ENCODE results near the gene EGR2. TPM values are rescaled to one million over a fixed set of nuclear protein-coding genes. Genes with fewer than 3 reads are reported as not detected.

The EGR2 gene
- total RNA-seq, 1 donor from 2014 or later, result 12.1 TPM

GRCh38 chr10:62843600-62843999 is 27.4 kb upstream of the EGR2 start:
- no peak overlapping the region for H2AFZ ChIP-seq (ENCODE audit: low read depth, low read length)
- H3K4me3 ChIP-seq (ENCODE audit: insufficient read depth, low read depth, low read length), result no peak overlapping the region
- FAIRE-seq (no peak), DNase-seq (ENCODE audit: low read depth) (no peak)
- no peaks in the 10 kb centered on the region for H3K4me1 ChIP-seq (ENCODE audit: insufficient read depth, low read length)
- H3K27me3 ChIP-seq (ENCODE audit: insufficient read depth, low read length), result peaks cover 3% of the 10 kb centered on the region
- H4K20me1 ChIP-seq (ENCODE audit: insufficient read depth, low read length), result no peaks in the 10 kb centered on the region
- Mint-ChIP-seq H3K27ac (ENCODE audit: unreplicated experiment) (no peak overlapping the region), H3K27me3 (ENCODE audit: low read depth, unreplicated experiment) (peaks cover 12% of the 10 kb centered on the region), H3K9me3 (ENCODE audit: unreplicated experiment) (peaks cover 14% of the 10 kb centered on the region), H3K4me3 (ENCODE audit: unreplicated experiment) (no peak overlapping the region), H3K4me1 (ENCODE audit: low read depth, unreplicated experiment) (no peaks in the 10 kb centered on the region), H3K36me3 (ENCODE audit: low read depth, unreplicated experiment) (no peaks in the 10 kb centered on the region)
- TF ChIP-seq EZH2 (IDR thresholded peaks at IDR 0.05; ENCODE audit: insufficient read depth, low read length), result no peak
- no peak for TF ChIP-seq CTCF (IDR thresholded peaks at IDR 0.05; ENCODE audit: insufficient read depth, low read depth, low read length)
- no peak overlapping the region for H3K9ac ChIP-seq (ENCODE audit: low read length)
- no peak overlapping the region for H3K4me2 ChIP-seq (ENCODE audit: low read length)
- no peak overlapping the region for H3K27ac ChIP-seq (ENCODE audit: low read depth, low read length)
- no peaks in the 10 kb centered on the region for H3K36me3 ChIP-seq (ENCODE audit: insufficient read depth, low read length)
- H3K79me2 ChIP-seq (ENCODE audit: insufficient read depth, low read length), result no peaks in the 10 kb centered on the region
- peaks cover 8% of the 10 kb centered on the region for H3K9me3 ChIP-seq (ENCODE audit: insufficient read depth, low read depth, low read length)

- FAIRE-seq (no peak), DNase-seq (ENCODE audit: low read depth) (no peak)
- Mint-ChIP-seq H3K4me3 (ENCODE audit: unreplicated experiment) (no peak overlapping the region), H3K27ac (ENCODE audit: unreplicated experiment) (no peak overlapping the region), H3K27me3 (ENCODE audit: low read depth, unreplicated experiment) (peaks cover 12% of the 10 kb centered on the region), H3K4me1 (ENCODE audit: low read depth, unreplicated experiment) (no peaks in the 10 kb centered on the region), H3K36me3 (ENCODE audit: low read depth, unreplicated experiment) (no peaks in the 10 kb centered on the region), H3K9me3 (ENCODE audit: unreplicated experiment) (peaks cover 14% of the 10 kb centered on the region)
- Histone ChIP-seq H3K4me3 (ENCODE audit: insufficient read depth, low read depth, low read length) (no peak overlapping the region), H3K4me1 (ENCODE audit: insufficient read depth, low read length) (no peaks in the 10 kb centered on the region), H4K20me1 (ENCODE audit: insufficient read depth, low read length) (no peaks in the 10 kb centered on the region), H2AFZ (ENCODE audit: low read depth, low read length) (no peak overlapping the region), H3K36me3 (ENCODE audit: insufficient read depth, low read length) (no peaks in the 10 kb centered on the region), H3K9ac (ENCODE audit: low read length) (no peak overlapping the region), H3K27ac (ENCODE audit: low read depth, low read length) (no peak overlapping the region), H3K79me2 (ENCODE audit: insufficient read depth, low read length) (no peaks in the 10 kb centered on the region), H3K27me3 (ENCODE audit: insufficient read depth, low read length) (peaks cover 3% of the 10 kb centered on the region), H3K4me2 (ENCODE audit: low read length) (no peak overlapping the region), H3K9me3 (ENCODE audit: insufficient read depth, low read depth, low read length) (peaks cover 6% of the 10 kb centered on the region)
- no peak for TF ChIP-seq EZH2 (IDR thresholded peaks at IDR 0.05; ENCODE audit: insufficient read depth, low read length)
- no peak for TF ChIP-seq CTCF (IDR thresholded peaks at IDR 0.05; ENCODE audit: insufficient read depth, low read depth, low read length)
These were observed 26.8 kb upstream of the EGR2 start for GRCh38 chr10:62842983-62843382.

GRCh38 chr10:62839590-62839989 is 23.4 kb upstream of the EGR2 start:
- Mint-ChIP-seq H3K27me3 (ENCODE audit: low read depth, unreplicated experiment) (peaks cover 4% of the 10 kb centered on the region), H3K36me3 (ENCODE audit: low read depth, unreplicated experiment) (no peaks in the 10 kb centered on the region), H3K4me1 (ENCODE audit: low read depth, unreplicated experiment) (no peaks in the 10 kb centered on the region), H3K4me3 (ENCODE audit: unreplicated experiment) (no peak overlapping the region), H3K9me3 (ENCODE audit: unreplicated experiment) (no peaks in the 10 kb centered on the region), H3K27ac (ENCODE audit: unreplicated experiment) (no peak overlapping the region)
- Histone ChIP-seq H2AFZ (ENCODE audit: low read depth, low read length) (no peak overlapping the region), H3K36me3 (ENCODE audit: insufficient read depth, low read length) (no peaks in the 10 kb centered on the region), H3K9me3 (ENCODE audit: insufficient read depth, low read depth, low read length) (no peaks in the 10 kb centered on the region), H3K79me2 (ENCODE audit: insufficient read depth, low read length) (no peaks in the 10 kb centered on the region), H3K9ac (ENCODE audit: low read length) (no peak overlapping the region), H3K4me3 (ENCODE audit: insufficient read depth, low read depth, low read length) (no peak overlapping the region), H3K27me3 (ENCODE audit: insufficient read depth, low read length) (no peaks in the 10 kb centered on the region), H4K20me1 (ENCODE audit: insufficient read depth, low read length) (no peaks in the 10 kb centered on the region), H3K4me1 (ENCODE audit: insufficient read depth, low read length) (no peaks in the 10 kb centered on the region), H3K27ac (ENCODE audit: low read depth, low read length) (no peak overlapping the region), H3K4me2 (ENCODE audit: low read length) (no peak overlapping the region)
- DNase-seq (ENCODE audit: low read depth), result no peak
- no peak for FAIRE-seq
- TF ChIP-seq EZH2 (IDR thresholded peaks at IDR 0.05; ENCODE audit: insufficient read depth, low read length) (no peak), CTCF (IDR thresholded peaks at IDR 0.05; ENCODE audit: insufficient read depth, low read depth, low read length) (no peak)
